ENCODE data around the gene CACNA1C.

The CACNA1C gene

GRCh38 chr12:2140858-2141519 is 88.2 kb downstream of the CACNA1C start:
- FAIRE-seq (no peak), DNase-seq (ENCODE audit: insufficient read length, low spot score) (no peak)

GRCh38 chr12:2142068-2142467 is 89.3 kb downstream of the CACNA1C start:
- DNase-seq (ENCODE audit: insufficient read length, low spot score) = no peak
- TF ChIP-seq, protein P1, sequence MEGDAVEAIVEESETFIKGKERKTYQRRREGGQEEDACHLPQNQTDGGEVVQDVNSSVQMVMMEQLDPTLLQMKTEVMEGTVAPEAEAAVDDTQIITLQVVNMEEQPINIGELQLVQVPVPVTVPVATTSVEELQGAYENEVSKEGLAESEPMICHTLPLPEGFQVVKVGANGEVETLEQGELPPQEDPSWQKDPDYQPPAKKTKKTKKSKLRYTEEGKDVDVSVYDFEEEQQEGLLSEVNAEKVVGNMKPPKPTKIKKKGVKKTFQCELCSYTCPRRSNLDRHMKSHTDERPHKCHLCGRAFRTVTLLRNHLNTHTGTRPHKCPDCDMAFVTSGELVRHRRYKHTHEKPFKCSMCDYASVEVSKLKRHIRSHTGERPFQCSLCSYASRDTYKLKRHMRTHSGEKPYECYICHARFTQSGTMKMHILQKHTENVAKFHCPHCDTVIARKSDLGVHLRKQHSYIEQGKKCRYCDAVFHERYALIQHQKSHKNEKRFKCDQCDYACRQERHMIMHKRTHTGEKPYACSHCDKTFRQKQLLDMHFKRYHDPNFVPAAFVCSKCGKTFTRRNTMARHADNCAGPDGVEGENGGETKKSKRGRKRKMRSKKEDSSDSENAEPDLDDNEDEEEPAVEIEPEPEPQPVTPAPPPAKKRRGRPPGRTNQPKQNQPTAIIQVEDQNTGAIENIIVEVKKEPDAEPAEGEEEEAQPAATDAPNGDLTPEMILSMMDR (IDR thresholded peaks at IDR 0.05; ENCODE audit: insufficient read depth, missing control alignments) = no peak
- FAIRE-seq = no peak

More at GRCh38 chr12:2140858-2141519, 88.2 kb downstream of the CACNA1C start:
- TF ChIP-seq, protein P1 (IDR thresholded peaks at IDR 0.05; ENCODE audit: insufficient read depth, missing control alignments) = no peak

GRCh38 chr12:2144951-2145350 is 92.2 kb downstream of the CACNA1C start:
- TF ChIP-seq, protein P1 (IDR thresholded peaks at IDR 0.05; ENCODE audit: insufficient read depth, missing control alignments) = no peak
- FAIRE-seq = no peak

DNA sequence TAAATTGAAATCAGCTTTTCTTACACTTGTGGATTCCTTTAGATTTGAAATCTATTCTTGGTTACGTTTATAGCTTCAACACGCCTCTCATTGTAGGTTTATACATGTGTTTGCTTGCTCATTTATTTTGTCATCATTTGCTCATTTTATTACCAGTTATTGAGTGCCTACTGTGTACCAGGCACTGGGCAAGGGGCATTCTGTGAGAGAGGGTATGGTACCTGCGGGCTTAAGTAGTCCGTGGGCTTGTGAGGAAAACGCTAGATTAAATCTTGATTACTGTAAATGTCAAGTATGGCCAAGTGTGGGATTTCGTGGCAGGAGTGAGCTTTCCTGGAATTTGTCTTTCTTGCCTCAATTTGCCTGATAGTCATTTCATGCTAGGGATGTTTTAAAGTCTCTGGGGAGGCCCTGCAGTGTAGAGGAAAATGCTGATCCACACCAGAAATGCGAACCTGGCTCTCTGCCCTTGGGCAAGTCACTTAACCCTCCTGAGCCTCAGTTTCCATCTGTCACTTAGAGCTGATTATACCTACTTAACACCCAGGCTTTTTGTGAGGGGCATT is 92.7 kb downstream of the CACNA1C start:
- FAIRE-seq (peak; percentile 66), DNase-seq (ENCODE audit: insufficient read length, low spot score) (no peak)
- TF ChIP-seq, protein P1 (IDR thresholded peaks at IDR 0.05; ENCODE audit: insufficient read depth, missing control alignments) = no peak

More at GRCh38 chr12:2144951-2145350, 92.2 kb downstream of the CACNA1C start:
- no peak for DNase-seq (ENCODE audit: insufficient read length, low spot score)

DNA sequence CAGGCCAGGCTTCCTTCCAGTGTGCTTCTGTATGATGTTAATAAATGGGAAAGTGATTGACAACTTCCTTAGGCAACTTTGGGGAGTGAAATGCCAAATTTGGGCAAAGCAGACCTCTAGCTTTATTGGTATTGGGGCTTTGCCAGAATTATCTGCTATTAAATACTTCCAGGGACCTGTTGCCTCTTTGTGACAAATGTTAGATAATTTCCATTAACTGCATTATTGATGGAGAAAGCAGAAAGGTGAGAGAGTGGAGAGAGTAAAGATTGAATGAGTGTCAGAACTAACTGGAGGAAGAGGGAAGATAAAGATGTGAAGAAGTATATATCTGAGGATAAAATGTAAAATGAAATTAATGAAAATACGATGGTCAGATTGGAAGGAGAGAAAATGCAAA is 94.5 kb downstream of the CACNA1C start:
- DNase-seq (ENCODE audit: insufficient read length, low spot score) (no peak), FAIRE-seq (no peak)
- TF ChIP-seq, protein P1 (IDR thresholded peaks at IDR 0.05; ENCODE audit: insufficient read depth, missing control alignments) = no peak

GRCh38 chr12:2149091-2149490 is 96.3 kb downstream of the CACNA1C start:
- TF ChIP-seq, protein P1 (IDR thresholded peaks at IDR 0.05; ENCODE audit: insufficient read depth, missing control alignments) = no peak
- DNase-seq (ENCODE audit: insufficient read length, low spot score) (no peak), FAIRE-seq (no peak)

DNA sequence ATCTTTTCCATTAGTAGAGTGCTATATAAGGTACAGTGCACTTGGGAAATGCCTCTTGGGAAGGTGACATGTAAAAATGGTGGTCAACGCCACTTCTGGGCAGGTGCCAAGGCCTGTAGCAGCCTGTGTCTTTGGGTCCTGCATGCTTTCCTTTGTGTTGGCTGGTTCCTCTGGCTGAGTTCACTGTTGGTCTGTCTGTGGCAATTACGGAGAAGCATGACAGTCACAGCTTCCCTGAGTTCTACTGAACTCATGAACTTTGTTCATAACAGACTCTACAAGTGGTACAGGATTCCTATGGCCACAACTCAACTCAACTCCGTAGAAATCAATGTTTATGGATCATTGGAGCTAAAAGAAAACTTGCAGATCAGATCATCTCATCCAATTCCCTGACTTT is 98.0 kb downstream of the CACNA1C start:
- FAIRE-seq = no peak
- DNase-seq (ENCODE audit: insufficient read length, low spot score) = no peak
- TF ChIP-seq, protein P1 (IDR thresholded peaks at IDR 0.05; ENCODE audit: insufficient read depth, missing control alignments) = no peak

All from D721Med (cell line).